Kasumi-1 (cell line): ENCODE results near the gene OR6J1.
"Not testable (repeated sequence)": the region's sequence is repeated elsewhere in the genome, so short reads cannot be mapped to it uniquely, and the experiment has no call there.

Experiments used
- DNase-seq, 2 experiments: peaks; one replicate each; lab custom pipeline; 2025; lab: John Stamatoyannopoulos, UW

Gene OR6J1

DNA sequence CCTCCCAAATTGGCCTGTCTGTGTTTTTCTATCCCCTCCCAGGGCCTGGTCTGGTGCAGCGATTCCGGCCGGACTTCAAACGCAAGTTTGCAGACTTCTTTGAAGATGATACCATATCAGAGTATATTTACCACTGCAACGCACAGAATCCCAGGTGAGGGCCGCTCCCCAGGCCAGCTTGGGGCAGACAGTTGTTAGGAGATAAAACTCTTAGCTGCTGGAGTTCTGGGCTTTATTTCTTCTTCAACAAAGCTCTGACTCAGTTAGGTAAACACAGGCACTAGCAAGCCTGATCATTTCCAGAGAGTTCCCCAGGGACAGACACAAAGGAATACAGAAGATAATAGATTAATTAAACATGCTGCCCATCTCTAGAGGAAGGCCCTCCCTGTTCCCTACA is 37.8 kb downstream of the OR6J1 start:
- no peak for DNase-seq

DNA sequence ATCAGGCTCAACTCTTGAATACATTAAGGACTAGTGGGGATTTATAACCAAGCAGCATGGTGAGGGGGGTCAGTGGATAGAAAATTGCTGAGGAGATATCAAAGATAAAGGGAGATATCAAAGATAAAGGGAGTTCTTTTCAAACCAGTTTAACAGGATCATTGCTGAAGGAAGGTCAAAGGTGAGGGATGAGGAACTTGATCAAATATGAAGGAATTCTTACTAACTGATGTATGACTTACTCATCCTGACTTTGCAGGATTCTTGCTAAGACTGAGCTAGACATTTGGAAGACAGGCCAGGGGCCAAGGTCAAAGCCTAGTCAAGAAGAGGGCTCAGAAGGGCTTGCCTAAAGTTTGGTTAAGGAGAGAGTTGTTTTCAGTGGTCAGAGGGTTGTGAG is 41.3 kb downstream of the OR6J1 start:
- no peak for DNase-seq

DNA sequence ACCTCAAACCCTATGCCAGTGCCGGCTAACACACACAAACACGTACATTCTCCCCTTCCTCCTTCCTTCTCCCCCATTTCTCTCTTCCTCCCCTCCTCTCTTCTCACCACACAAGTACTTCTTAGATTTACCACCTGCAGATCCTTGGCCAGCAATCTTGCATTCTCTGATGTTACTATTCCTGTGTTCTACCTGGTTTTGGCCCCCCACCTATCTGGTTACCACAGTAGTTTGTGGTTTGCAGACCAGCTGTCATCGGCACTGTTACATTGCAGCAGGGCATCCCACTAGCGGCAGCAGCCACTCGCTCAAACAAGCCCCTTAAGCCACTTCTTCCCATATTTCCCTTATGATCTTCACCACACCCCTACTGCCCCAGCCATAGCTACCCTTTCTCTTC is 42.2 kb downstream of the OR6J1 start:
- DNase-seq = no peak

DNA sequence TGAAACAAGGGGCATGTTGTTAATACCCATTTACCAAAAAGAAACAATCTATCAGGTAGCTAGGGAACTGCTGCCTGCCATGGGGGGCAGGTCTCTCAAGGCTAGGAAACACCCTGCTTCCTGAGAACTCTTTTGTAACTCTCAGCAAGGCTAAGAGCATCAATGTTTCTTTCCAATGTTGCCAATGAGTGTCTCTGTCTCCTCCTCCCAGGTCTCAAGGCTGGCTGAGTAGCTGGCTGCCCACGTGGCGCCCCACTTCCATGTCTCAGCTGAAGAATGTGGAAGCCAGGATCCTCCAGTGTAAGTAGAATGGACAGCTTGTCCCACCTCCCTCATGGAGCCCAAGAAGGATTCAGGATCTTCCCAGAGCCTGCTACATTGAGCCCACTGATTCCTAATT is 42.7 kb downstream of the OR6J1 start:
- DNase-seq = no peak

DNA sequence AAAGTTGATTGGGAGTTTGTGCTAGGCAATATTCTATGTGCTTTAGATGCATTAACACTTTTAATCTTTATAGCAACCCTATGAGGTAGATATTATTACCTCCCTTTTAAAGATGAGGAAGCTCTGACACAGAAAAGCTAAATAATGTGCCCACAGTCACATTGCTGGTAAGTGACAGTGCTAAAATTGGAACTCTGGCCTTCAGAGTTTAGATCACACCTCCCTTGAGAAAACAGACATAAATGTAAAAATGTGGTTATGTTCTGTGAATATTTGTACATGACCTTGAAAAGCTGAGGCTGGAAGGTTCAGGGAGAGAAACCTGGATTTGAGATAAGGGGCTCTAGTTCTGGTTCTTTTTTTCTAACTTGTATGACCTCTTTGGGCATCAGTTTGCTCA is 44.1 kb downstream of the OR6J1 start:
- no peak for DNase-seq

DNA sequence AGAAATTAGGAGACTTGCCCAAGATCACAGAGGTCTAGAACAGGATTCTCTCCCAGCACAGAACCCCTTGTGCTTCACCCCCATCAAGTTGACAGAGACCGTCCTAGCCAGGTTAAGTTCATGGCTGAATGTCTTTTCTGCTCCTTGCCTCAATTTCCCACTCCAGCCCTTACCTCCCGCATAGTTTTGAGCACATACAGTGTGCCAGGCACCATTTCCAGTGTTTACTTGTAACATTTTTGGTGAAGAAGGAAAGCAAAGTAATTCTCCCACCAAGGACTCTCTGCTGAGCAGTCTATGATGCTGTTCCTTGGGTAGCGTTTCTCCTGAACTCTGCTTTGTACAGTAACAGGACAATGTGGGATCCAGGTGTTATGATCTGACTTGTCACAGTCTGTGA is 44.8 kb downstream of the OR6J1 start:
- DNase-seq = no peak

DNA sequence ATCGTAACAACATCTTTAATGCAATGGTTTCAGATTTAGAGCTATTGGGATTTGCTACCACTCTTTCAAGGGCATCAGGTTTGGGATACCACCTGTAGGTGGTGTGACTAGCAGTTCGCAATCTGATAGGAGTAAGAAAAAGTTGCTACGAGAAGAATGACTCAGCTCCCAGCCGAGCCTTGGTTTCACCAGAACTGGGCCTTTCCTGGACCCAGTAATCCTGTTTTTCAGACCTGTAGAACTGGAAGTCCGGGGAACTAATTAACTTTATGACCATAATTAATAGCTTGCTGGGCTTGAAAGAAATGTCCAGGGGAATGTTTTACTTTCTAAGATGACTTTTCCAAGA is 45.3 kb downstream of the OR6J1 start:
- peak in 1 of 2 experiments; percentile 17 for DNase-seq

DNA sequence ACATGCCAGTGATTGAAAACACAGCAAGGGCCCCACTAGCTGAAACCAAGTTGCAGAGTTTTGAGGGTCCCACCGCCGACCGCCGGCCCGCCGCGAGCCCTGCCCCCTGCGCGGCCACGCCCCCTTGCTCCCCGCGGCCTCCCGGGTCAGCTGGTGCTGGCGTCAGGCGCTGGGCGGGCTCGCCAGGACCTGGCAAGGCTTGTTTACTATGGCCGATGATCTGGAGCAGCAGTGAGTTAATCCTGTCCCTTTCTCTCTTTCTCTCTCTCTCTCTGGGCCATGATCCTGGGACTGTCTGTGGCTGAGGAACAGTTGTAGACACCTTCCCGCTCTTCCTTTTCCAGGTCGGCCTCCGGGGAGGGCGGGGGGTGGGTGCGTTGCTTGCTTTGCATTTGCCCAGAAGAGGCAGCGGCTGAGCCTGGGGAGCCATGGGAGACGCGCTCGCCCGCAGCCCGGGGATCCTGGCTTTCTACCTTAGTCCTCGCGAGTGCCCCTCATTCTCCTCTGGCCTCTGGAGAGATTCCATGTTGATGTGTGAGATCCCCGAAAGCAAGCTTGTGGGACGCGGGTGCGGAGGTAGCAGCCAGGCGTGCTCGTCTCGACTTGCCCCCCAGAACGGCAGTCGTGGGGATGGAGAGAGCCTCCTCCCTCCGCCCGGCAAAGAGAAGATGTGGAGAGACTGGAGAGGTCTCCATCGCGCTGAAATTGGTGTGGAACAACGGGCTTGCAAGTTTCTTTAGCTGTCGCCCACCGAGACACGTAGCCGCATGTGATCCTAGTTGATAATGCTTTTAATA is 45.9 kb downstream of the OR6J1 start, which contains the start of gene ABHD4:
Gene ABHD4, plus strand, starts transcription at position 202 of the 797 bp plus-strand sequence. Its CDS starts 7 bp downstream, at position 209.
- peak; percentile 34 to 36 for DNase-seq

DNA sequence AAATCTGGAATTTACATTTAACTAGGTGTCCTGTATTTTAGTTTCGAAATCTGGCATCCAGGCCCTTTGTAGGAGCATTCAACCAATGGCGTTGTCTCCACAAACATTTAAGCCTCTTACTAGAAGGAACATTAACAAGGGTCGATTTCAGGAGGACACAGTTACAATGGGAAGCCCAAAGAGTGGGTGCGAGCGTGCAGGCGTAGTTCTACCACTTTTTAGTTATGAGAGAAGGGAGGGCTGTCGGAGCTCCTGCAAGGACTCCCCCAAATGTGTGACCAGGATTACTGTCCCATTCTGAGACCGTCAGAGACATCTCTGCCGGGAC is 46.4 kb downstream of the OR6J1 start:
- no peak for DNase-seq

DNA sequence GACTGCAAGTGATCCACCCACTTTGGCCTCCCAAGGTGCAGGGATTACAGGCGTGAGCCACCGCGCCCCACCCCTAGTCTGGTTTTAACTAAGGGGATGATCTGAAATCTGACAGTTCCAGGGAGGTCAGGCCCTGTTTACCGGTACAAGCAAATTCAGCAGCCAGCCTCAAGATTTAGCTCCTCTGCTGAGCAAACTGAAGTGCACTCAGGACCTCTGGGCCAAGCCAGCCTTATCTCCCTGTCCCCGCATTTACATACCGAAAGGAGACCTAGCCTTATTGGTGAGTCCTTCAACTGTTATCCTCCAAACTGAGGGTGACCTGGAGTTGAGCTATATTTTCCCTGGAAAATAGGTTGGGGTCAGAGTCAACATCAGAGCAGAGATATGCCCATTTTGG is 46.9 kb downstream of the OR6J1 start:
- no peak for DNase-seq

DNA sequence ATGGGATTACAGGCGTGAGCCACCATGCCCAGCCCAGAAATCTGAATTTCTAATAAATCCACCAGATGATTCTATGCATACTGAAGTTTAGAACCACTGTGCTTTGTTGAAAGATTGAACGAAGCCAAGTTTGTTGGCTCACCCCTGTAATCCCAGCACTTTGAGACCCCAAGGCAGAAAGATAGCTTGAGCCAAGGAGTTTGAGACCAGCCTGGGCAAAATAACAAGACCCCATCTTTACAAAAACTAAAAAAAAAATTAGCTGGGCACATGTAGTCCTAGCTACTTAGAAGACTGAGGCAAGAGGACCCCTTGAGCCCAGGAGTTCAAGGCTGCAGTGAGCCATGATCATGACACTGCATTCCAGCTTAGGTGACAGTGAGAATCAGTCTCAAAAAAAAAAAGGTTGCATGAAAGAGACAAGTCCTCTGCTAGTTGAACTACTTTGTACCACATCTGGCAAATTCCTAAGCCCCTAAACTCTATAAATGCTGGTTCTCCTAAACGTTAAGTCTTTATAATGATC is 47.7 kb downstream of the OR6J1 start:
- no peak for DNase-seq

DNA sequence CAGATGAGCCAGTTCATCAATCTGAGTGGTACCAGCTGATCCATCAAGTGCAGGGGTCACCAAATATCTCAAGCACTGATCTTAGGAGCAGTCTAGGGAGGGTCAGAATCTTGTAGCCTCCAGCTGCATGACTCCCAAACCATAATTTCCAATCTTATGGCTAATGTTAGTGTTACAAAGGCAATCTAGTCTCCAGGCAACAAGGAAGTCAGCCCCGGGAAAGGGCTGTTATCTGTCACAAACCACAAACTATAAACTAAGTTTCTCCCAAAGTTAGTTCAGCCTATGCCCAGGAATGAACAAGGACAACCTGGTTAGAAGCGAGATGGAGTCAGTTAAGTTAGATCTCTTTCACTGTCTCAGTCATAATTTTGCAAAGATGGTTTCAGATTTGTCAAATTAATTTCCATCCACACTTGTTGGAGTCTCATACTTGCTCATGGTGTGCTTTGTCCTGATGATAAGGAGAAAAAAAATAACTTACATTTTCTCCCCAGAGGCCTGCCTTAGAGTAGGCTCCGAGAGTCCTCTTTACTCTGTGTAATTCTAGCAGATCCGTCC is 49.9 kb downstream of the OR6J1 start:
- no peak for DNase-seq

DNA sequence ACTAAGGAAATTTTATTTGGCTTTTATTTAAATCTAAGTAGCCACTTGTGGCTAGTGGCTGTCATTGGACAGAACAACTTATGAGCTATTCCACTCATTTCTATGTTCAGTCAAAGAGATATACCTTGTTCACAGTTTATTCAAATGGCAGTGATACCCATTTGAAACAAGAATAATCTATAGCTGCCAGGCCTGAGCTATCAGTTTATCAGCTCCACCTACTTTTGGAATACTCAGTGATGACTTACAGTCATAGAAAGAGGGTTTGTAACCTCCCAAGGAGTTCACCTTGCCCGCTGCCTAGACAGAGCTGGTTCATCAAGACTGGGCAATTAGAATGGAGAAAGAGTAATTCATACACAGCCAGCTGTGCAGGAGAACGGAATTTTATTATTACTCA is 50.6 kb downstream of the OR6J1 start:
- DNase-seq = no peak

DNA sequence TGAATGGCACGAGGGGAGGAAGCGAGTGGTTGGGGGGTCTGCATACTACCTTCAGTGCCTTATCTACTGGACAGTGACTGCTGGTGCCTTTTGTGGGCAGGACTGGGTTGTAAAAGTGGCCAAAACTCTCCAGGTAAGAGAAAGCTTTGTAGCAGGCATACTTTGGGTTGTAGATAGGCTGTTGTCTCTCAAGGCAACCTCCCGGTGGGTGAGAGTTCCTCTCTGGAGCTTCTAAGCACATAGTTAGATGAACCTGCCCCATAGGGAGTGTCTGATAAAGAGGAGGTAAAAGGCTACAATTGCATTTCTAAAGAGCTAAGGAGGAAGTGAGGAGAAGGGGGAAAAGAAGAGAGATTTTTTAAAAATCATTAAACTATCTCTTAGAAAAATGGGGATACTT is 51.0 kb downstream of the OR6J1 start:
- DNase-seq = no peak

DNA sequence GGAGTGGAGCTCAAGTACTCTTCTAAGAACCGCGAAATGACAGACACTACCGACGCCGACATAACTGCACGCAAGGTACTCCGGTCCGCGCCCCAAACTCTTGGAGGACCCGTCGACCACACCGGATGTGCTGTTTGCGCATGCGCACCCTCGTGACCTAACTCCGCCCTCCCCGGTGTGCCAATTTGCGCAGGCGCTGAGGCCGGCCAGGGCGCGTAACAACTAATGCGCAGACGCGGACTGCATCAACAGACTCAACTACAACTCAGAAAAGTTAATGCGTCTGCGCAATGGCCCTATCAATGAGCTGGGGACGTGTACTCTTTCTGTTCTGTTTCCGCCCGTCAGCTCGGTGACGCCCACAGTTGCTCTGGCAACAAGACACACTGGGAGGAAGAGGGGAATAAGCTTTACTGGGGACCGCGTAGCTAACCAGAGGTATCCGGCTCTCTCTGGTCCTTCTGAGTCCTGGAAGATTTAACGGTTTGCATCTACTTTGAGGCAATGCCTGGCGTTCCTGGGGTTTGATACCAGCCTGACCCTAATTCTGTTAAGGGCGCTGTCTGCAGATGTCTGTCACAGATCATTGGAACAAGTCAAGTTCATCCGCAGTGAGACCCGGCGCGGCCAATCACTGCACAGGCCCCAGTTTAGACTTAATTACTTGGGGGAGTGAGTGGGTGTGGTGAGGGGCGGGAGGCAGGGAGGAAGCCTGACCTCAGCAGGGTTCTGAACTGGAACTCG is 54.9 kb downstream of the OR6J1 start, which contains the start of gene DAD1:
Gene DAD1, minus strand, starts transcription at position 129 of the 744 bp plus-strand sequence. Its CDS starts 67 bp downstream, at position 62.
- peak; percentile 99 for DNase-seq

DNA sequence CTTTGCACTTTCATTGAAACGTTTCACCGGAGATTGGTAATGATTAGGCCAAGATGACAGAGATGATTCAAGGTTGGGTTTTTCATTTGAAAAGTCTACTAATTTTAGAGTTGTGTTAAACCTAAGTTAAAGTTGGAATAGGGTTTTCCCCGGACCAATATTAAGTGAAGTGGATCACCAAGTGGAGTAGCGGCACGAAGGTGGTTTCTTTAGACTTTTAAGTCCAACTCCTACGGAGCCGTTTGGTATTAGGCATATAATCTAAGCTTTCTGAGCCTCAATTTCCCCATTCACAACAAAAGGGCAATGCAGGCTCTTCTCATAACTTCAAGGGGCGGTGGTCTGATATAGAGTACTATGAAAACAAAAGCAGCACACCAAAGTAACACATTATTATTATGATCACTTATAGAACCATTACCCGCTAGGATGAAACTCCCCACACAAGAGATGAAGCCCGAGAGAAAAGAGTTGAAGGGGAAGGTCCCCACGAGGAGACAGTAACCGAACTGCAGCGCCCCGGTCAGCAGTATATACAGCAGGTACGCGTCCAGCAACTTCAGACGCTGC is 55.5 kb downstream of the OR6J1 start:
- DNase-seq = peak in 1 of 2 experiments; percentile 31

DNA sequence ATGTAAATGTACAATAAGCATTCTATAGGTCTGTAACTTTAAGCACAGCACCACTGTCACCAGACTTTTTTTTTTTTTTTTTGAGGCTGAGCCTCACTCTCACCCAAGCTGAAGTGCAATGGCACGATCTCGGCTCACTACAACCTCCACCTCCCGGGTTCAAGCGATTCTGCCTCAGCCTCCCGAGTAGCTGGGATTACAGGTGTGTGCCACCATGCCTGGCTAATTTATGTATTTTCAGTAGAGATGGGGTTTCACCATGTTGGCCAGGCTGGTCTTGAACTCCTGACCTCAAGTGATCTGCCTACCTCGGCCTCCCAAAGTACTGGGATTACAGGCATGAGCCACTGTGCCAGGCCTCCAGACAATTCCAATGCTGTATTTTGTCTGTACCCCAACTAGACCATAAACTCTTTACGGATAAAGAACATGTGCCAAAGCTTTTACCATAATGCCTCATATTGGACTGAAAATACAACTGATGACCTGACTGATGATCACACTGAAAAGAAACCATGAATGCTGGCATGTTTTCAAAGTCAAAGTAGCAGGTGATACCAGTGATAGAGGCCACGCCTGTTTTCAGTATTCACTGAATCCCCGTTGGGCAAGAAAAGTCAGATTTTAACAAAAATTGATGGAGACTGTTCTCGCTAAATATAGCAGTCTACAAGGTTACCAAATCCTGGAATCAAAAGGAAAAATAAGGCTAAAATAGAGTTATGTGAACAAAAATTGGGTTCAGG is 56.3 kb downstream of the OR6J1 start:
- DNase-seq = not testable (repeated sequence)

DNA sequence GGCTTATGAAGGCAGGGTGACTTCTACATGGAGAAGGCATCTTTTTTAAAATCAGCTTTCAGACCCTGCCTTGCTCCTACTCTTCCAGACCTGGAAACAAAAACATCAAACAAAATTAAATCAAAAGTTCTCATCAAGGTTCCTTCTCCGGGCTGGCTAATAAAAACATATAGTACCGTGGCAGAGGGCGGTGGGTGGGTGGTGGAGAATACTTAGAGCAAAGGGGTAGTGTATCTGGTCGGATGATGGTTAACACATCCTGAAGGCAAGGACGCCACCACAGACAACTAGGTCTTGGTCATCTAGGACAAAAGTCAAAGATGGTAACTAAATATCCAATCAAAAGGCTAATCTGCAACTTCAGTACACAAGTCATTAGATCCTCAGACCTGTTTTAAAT is 56.9 kb downstream of the OR6J1 start:
- no peak for DNase-seq

DNA sequence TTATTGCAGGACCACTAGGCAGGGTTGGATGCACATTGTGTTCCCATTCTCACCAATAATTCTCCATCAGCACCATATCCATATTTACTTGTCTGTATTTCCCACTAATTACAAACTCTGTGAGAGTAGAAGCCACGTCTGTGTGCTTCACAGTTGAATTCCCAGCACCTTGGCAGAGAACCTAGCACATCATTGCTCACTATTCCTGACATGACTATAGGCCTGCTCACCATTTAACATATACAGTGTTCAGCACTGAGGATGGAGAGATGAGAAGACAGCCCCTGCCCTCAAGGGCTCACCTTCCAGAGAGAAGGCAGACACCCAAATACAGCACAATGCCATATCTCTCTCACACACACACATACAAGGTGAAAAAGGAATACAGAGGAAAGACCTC is 60.2 kb downstream of the OR6J1 start:
- no peak for DNase-seq
